H1 (cell line): ENCODE measurements around the gene STAC. TPM values are rescaled to one million over a fixed set of nuclear protein-coding genes. Genes with fewer than 3 reads are reported as not detected.

ENCODE experiments used
- CHD7 ChIP-seq: fragments of 300-600 bp; sonication (generic); IDR thresholded peaks from 2 replicates; pipeline ENCODE4 v1.7.1; 2012; ENCODE audit warnings: low read length, moderate library complexity, mild to moderate bottlenecking, inconsistent platforms; ENCODE audit not compliant: insufficient replicate concordance
- EP300 ChIP-seq, 2 experiments: IDR thresholded peaks; 1 replicate in 1 of 2; 2 replicates in 1 of 2; pipeline ENCODE4 v1.6.1; 2011 to 2012; ENCODE audit warnings: low read depth in 2 of 2, low read length in 2 of 2, mild to moderate bottlenecking in 2 of 2, borderline replicate concordance in 1 of 2, inconsistent platforms in 1 of 2, moderate library complexity in 1 of 2
- GTF2F1 ChIP-seq: IDR thresholded peaks from 2 replicates; pipeline ENCODE4 v1.6.1; 2012; ENCODE audit warnings: low read depth, low read length, improper control_type of control experiment, borderline replicate concordance
- MAFK ChIP-seq: IDR thresholded peaks from 2 replicates; pipeline ENCODE4 v1.6.1; 2012; ENCODE audit warnings: low read depth, mild to moderate bottlenecking, improper control_type of control experiment, low read length
- POU5F1 ChIP-seq: IDR thresholded peaks from 2 replicates; pipeline ENCODE4 v1.6.1; 2011; ENCODE audit warnings: low read depth, mild to moderate bottlenecking, low read length, moderate library complexity
- RBBP5 ChIP-seq: IDR thresholded peaks from 2 replicates; pipeline ENCODE4 v1.7.1; 2012; ENCODE audit warnings: low read depth, mild to moderate bottlenecking, inconsistent platforms, low read length, moderate library complexity, borderline replicate concordance
- SRF ChIP-seq: IDR thresholded peaks from 2 replicates; pipeline ENCODE4 v1.6.1; 2011; ENCODE audit warnings: mild to moderate bottlenecking, low read depth, low read length, moderate library complexity
- polyA plus RNA-seq, 7 experiments: library from polyadenylated mRNA; depleted of rRNA in 3 of 7; stranded (reverse) in 5 of 7; unstranded in 2 of 7; fragments of >200 nt in 5 of 7; fragments of 200-250 nt in 2 of 7; gene quantifications; 1 replicate in 5 of 7; 2 replicates in 1 of 7; 4 replicates in 1 of 7; pipeline versions ENCODE4 v1.2.1 to v1.2.3, GENCODE V29; 2011 to 2013; ENCODE audit warnings: missing spikeins in 2 of 7, mixed read lengths in 2 of 7
- total RNA-seq: library from RNA; stranded (reverse); fragmentation: NEBNext Ultra II Directional; extraction: Animal tissue kit (Norgen Biotek cat#: 25700); gene quantifications from 2 replicates; pipeline ENCODE4 v1.2.1, GENCODE V29; 2021

The STAC gene
- total and polyA plus RNA-seq, 2 of the 8 experiments (the other 6 are each of a cell fraction or from before 2014, with no cell fraction given) = 8.0 to 18.1 TPM

GRCh38 chr3:36496684-36497633 lies 116.7 kb downstream of the STAC start (continued):
- TF ChIP-seq CHD7 (no peak), POU5F1 (no peak), SRF (no peak), MAFK (no peak), RBBP5 (no peak), EP300 (IDR thresholded peaks at IDR 0.05; ENCODE audit: borderline replicate concordance in 1 of 2, low read depth in 2 of 2, low read length in 2 of 2) (no peak), GTF2F1 (no peak)
